GM18526 (cell line): ENCODE data around the gene GAN.

Source experiments
- POLR2A ChIP-seq: IDR thresholded peaks from 3 replicates; pipeline ENCODE4 v1.6.1; 2011; ENCODE audit not compliant: insufficient read length; ENCODE audit errors: extremely low read depth

The GAN gene

GRCh38 chr16:81397879-81398520 lies 83.2 kb downstream of the GAN start:
- no peak for TF ChIP-seq POLR2A

GRCh38 chr16:81399909-81400308 lies 85.1 kb downstream of the GAN start:
- no peak for TF ChIP-seq POLR2A

DNA sequence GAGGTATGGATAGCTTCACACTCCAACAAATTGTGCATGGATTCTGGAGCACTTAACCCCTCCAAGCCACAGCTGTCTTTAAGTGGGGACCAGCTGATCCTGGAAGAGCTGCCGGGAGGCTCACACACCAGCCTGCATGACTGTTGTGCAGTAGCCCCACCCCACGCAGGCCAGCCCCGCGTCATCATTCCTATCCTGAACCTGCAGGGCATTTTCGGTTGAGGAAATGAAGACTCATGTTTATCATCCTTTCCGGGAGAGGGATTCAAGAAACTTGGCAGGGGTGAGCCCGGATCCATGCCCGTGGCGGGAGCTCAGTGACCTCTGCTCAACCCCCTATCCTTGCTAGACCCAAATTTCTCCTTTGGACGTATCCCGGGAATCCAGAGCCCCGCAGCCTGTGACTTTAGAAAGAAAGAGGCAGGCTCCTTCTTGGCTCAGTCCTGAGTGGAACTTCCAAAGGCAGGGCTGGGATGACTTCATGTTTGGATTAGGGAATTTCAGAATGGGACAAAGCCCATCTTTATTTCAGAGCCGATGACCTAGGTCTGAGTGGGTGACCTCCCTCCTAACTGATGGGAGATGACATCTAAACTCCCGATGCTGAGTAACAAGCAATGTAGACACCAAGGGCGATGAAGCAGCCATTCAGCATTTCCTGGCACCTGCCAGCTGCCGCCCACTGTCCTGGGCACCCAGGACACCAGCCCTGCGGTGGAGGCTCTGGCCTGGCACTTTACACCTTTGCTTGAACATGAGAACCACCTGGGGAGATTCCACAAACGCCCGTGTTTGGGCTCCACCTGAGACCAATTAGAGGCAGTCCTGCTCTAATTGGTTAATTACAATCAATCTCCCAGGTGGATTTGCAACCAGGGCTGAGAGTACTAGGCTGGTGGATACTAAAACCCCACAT lies 86.5 kb downstream of the GAN start:
- TF ChIP-seq POLR2A = no peak

DNA sequence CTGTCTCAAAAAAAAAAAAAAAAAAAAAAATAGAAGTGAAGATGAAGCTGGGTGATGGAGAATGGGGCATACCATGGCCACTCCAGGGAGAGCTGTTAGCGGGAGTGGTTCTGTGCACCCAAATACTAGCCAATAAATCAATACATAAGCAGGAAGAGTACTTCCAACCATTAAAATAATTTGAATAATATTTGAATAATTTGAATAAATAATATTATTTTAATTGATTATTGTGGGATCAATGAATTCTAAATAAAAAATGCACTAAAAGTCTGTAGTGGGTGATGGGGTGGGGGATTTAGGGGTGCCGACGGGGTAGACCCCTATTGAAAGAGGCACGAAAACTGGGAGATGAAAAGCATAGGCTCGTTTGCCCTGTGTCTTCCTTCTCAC lies 88.4 kb downstream of the GAN start:
- no peak for TF ChIP-seq POLR2A

DNA sequence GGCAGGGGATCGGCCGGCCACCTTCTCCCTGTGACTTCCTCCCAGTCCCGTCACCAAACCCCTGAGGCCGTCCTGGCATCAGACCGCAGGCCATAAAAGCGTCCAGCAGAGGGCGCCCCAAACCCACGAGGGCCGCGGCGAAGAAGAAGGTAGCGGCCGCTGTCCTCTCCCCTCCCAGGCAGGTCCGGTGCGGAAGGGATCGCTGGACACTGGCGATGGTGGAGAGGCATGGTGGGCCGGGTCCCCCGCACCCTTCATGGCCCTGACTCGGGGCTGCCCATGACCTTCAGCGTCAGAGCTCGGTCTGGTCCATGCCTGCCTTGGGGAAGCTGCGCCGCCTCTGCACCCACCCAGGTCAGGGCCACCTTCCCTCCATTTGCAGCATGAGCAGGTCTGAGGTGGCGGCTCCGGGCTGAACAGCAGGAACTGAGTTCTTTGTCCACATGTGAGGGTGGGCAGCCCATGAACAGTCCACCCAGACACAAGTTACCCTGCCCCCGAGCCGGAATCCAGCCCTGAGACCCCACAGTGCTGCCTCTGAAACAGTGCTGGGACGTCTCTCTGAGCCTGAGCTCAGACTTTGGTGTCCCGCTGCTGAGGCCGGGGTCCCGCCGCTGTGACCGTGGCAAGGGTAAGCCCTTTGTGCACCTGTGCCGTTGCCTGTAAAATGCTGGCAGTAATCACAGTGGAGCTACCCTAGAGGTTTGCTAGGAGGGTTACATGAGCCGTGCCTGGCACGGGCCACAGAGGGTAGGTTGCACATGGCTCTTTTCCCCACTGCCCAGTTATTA lies 89.0 kb downstream of the GAN start:
- TF ChIP-seq POLR2A = no peak

DNA sequence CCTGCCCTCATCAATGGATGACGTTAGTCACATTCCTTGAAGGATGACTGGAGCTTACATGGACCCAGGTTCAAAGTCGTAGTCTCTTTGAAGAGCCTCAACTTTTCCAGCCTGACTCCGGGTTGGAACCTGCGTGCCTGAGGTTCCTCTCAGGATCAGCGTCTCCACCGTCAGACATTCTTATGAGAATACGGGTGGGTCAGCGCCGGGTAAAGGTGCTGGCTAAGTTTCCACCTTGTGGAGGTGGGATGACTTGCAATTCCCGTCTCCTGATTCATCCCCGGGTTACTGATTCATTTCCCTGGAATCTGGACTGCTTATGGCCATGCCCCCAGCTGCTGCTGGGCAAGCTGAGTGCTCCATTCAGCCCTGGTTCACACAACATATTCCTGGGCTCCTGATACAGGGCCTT lies 90.9 kb downstream of the GAN start:
- no peak for TF ChIP-seq POLR2A

DNA sequence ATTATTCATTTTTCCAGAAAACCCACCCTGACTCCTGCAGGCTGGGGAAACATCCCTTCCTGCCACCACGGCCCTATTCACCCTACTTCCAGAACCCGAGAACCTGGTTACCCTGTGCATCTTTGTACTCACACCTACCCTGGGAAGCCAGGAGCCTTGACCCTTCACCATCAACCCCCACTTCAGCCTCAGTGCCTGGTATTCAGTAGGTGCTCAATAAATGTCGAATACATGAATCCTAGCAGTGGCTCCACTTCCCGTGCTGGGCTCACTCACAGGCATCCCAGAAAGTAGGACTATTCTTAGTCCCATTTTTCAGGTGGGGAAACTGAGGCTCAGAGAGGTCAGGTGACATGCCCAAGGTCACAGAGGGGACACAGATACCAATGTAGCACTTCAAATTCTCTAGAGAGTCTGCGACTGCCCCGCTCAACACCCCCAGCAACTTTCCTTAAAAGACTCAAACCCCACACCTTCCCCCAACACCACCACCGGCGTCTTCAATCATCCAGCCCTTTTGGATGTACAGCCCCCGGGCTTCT lies 93.7 kb downstream of the GAN start:
- no peak for TF ChIP-seq POLR2A

GRCh38 chr16:81409016-81409556 lies 94.3 kb downstream of the GAN start:
- TF ChIP-seq POLR2A = no peak

DNA sequence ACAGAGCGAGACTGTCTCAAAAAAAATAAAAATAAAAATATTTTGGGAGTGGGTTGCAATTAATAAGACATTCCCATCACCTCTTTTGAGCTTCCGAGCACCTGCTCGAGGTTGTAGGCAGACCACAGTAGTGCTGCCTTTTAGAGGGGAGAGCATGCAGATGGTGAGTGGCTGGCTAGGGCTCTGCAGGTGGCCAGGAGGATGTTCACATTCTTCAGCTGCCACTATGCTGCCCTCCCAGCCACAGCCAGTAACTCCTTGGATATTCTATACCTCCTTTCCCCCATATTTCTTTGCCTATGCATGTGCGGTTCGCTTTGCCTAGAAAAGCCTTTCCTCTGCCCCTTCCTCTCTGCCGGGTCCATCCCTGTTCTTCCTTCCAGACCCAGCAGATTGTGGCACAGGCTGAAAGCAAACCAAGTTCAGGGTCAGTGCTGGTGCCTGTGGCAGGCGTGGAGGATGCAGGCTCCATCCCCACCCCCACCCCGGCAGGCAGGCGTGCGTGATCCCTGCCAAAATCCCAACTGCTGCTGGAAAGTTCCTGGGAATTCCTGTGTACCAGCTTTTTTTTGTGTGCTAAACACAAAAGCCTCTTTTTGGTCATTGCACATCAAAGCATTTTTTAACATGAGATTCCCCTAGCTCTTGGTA lies 96.0 kb downstream of the GAN start:
- no peak for TF ChIP-seq POLR2A

DNA sequence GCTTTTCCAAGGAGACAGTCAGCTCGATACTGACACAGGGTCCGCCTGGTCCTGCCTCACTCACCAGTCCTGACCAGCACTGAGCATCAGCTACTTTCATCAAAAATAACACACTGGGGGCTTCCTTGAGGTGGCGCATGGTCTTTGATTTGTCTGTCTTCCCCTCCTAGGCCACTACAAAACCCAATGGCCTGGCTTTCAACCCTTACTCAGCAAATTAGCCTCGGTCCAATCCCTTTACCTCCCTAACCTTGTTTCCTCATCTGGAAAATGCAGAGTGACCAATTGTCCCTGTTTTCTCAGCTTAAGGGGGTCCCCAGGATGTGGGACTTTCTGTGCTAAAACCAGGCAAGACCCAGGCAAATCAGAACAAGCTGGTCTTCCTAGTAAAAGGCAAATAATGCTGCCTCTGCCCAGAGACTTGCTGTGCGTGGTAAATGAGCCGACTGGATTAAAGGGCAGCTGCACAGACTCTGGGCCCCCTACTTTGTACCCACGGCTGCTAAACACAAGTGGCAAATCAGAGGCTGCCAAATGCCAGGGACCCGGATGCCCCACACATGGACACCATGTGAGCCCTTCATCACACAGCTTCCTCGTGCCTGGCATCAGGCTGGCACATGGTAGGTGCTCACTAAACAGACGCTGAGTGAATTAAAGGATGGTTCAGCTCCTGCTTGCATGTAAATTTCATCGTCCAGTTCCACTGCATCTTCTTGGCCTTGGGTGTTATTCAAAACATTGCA lies 98.7 kb downstream of the GAN start:
- TF ChIP-seq POLR2A = no peak

- no peak for TF ChIP-seq POLR2A
These were observed 101.0 kb downstream of the GAN start for GRCh38 chr16:81415751-81416150.

- no peak for TF ChIP-seq POLR2A
These were observed 102.0 kb downstream of the GAN start for GRCh38 chr16:81416749-81417148.

DNA sequence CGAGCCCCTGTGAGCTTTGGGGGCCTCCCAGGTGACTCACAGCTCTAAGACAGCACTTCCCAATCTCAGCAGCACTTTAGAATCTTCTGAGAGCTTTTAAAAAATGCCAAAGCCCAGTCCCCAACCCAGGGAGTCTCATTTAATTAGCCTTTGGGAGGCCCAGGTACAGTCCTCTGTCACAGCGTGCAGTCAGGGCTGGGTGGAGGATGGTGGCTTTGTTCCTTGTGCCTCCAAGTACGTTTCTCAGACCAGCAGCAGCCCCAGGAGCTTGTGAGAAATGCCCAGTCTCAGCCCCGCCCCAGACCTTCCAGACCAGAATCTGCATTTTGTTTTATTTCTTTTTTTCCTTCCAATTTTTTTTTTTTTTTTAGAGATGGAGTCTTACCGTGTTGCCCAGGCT lies 102.4 kb downstream of the GAN start:
- no peak for TF ChIP-seq POLR2A

GRCh38 chr16:81419806-81420205 lies 105.0 kb downstream of the GAN start:
- no peak for TF ChIP-seq POLR2A
